HEK293 (cell line): ENCODE data around the gene ILF3.

Source experiments
- GLIS1 ChIP-seq: fragments of 450-650 bp; formaldehyde crosslinking; IDR thresholded peaks from 2 replicates; pipeline ENCODE4 v1.5.1; 2016; ENCODE audit warnings: missing biosample characterization, missing genetic modification characterization
- KLF10 ChIP-seq: fragments of 450-650 bp; IDR thresholded peaks from 2 replicates; pipeline ENCODE4 v1.5.1; 2018; ENCODE audit warnings: missing biosample characterization, mild to moderate bottlenecking, missing genetic modification characterization
- KLF9 ChIP-seq: fragments of 450-650 bp; formaldehyde crosslinking; IDR thresholded peaks from 2 replicates; pipeline ENCODE4 v1.5.1; 2016; ENCODE audit warnings: missing biosample characterization, missing genetic modification characterization, low read depth
- ZBTB17 ChIP-seq: fragments of 450-650 bp; formaldehyde crosslinking; IDR thresholded peaks from 2 replicates; pipeline ENCODE4 v1.5.1; 2016; ENCODE audit warnings: missing biosample characterization, missing genetic modification characterization
- ZNF138 ChIP-seq: fragments of 450-650 bp; formaldehyde crosslinking; IDR thresholded peaks from 2 replicates; pipeline ENCODE4 v1.5.1; 2016; ENCODE audit warnings: missing biosample characterization, missing genetic modification characterization, borderline replicate concordance
- ZNF23 ChIP-seq: fragments of 450-650 bp; formaldehyde crosslinking; IDR thresholded peaks from 2 replicates; pipeline ENCODE4 v1.5.1; 2016; ENCODE audit warnings: missing biosample characterization, missing genetic modification characterization, borderline replicate concordance
- ZNF292 ChIP-seq: fragments of 450-650 bp; formaldehyde crosslinking; IDR thresholded peaks from 2 replicates; pipeline ENCODE4 v1.5.1; 2016; ENCODE audit warnings: low read depth, missing biosample characterization, missing genetic modification characterization, borderline replicate concordance
- ZNF324 ChIP-seq: fragments of 450-650 bp; formaldehyde crosslinking; IDR thresholded peaks from 2 replicates; pipeline ENCODE4 v1.5.1; 2016; ENCODE audit warnings: missing biosample characterization, missing genetic modification characterization
- ZNF426 ChIP-seq: fragments of 450-650 bp; formaldehyde crosslinking; IDR thresholded peaks from 2 replicates; pipeline ENCODE4 v1.5.1; 2017; ENCODE audit warnings: missing biosample characterization, missing genetic modification characterization, mild to moderate bottlenecking, inconsistent platforms, moderate library complexity
- ZNF433 ChIP-seq: fragments of 450-650 bp; formaldehyde crosslinking; IDR thresholded peaks from 2 replicates; pipeline ENCODE4 v1.5.1; 2016; ENCODE audit warnings: missing biosample characterization, missing genetic modification characterization, low read depth
- ZNF549 ChIP-seq: fragments of 450-650 bp; IDR thresholded peaks from 2 replicates; pipeline ENCODE4 v1.5.1; 2018; ENCODE audit warnings: missing biosample characterization, missing genetic modification characterization, mild to moderate bottlenecking, inconsistent platforms, moderate library complexity
- ZNF560 ChIP-seq: fragments of 450-650 bp; formaldehyde crosslinking; IDR thresholded peaks from 2 replicates; pipeline ENCODE4 v1.5.1; 2017; ENCODE audit warnings: missing biosample characterization, missing genetic modification characterization, borderline replicate concordance
- ZNF596 ChIP-seq: fragments of 450-650 bp; IDR thresholded peaks from 2 replicates; pipeline ENCODE4 v1.5.0; 2018; ENCODE audit warnings: missing biosample characterization, mild to moderate bottlenecking, missing genetic modification characterization, moderate library complexity
- ZNF600 ChIP-seq: fragments of 450-650 bp; formaldehyde crosslinking; IDR thresholded peaks from 2 replicates; pipeline ENCODE4 v1.5.1; 2016; ENCODE audit warnings: missing biosample characterization, missing genetic modification characterization
- ZNF629 ChIP-seq: fragments of 450-650 bp; formaldehyde crosslinking; IDR thresholded peaks from 2 replicates; pipeline ENCODE4 v1.5.1; 2017; ENCODE audit warnings: missing biosample characterization, missing genetic modification characterization
- ZSCAN4 ChIP-seq: fragments of 450-650 bp; formaldehyde crosslinking; IDR thresholded peaks from 2 replicates; pipeline ENCODE4 v1.5.1; 2017; ENCODE audit warnings: missing biosample characterization, missing genetic modification characterization
- TF ChIP-seq, protein P1 (sequence below): fragments of 450-650 bp; formaldehyde crosslinking; conservative IDR thresholded peaks from 2 replicates; pipeline ENCODE4 v1.5.1; 2016; ENCODE audit warnings: low read depth, missing biosample characterization, missing genetic modification characterization
- TF ChIP-seq, protein P2 (sequence below): fragments of 450-650 bp; formaldehyde crosslinking; IDR thresholded peaks from 2 replicates; pipeline ENCODE4 v1.5.1; 2016; ENCODE audit warnings: missing biosample characterization, missing genetic modification characterization
- TF ChIP-seq, protein P3 (sequence below): fragments of 450-650 bp; formaldehyde crosslinking; IDR thresholded peaks from 2 replicates; pipeline ENCODE4 v1.5.1; 2016; ENCODE audit warnings: missing biosample characterization, missing genetic modification characterization, borderline replicate concordance
- TF ChIP-seq, protein P4 (sequence below): fragments of 450-650 bp; formaldehyde crosslinking; conservative IDR thresholded peaks from 2 replicates; pipeline ENCODE4 v1.5.1; 2016; ENCODE audit warnings: low read depth, missing biosample characterization, missing genetic modification characterization

Gene ILF3

GRCh38 chr19:10717356-10718204 lies 63.4 kb downstream of the ILF3 start, which contains the start of gene DNM2 (continued):
- TF ChIP-seq, protein P1, sequence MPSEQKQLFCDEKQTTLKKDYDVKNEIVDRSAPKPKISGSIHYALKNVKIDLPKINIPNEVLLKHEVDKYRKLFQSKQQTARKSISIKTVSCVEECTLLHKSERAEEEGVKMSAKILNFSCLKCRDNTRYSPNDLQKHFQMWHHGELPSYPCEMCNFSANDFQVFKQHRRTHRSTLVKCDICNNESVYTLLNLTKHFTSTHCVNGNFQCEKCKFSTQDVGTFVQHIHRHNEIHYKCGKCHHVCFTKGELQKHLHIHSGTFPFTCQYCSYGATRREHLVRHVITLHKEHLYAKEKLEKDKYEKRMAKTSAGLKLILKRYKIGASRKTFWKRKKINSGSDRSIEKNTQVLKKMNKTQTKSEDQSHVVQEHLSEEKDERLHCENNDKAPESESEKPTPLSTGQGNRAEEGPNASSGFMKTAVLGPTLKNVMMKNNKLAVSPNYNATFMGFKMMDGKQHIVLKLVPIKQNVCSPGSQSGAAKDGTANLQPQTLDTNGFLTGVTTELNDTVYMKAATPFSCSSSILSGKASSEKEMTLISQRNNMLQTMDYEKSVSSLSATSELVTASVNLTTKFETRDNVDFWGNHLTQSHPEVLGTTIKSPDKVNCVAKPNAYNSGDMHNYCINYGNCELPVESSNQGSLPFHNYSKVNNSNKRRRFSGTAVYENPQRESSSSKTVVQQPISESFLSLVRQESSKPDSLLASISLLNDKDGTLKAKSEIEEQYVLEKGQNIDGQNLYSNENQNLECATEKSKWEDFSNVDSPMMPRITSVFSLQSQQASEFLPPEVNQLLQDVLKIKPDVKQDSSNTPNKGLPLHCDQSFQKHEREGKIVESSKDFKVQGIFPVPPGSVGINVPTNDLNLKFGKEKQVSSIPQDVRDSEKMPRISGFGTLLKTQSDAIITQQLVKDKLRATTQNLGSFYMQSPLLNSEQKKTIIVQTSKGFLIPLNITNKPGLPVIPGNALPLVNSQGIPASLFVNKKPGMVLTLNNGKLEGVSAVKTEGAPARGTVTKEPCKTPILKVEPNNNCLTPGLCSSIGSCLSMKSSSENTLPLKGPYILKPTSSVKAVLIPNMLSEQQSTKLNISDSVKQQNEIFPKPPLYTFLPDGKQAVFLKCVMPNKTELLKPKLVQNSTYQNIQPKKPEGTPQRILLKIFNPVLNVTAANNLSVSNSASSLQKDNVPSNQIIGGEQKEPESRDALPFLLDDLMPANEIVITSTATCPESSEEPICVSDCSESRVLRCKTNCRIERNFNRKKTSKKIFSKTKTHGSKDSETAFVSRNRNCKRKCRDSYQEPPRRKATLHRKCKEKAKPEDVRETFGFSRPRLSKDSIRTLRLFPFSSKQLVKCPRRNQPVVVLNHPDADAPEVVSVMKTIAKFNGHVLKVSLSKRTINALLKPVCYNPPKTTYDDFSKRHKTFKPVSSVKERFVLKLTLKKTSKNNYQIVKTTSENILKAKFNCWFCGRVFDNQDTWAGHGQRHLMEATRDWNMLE (tag by site-specific recombination): no peak; the same call in 1 of the 2 replicates
- TF ChIP-seq ZNF426 (tag by site-specific recombination) (no peak), ZNF138 (tag by site-specific recombination) (no peak), KLF10 (tag by site-specific recombination) (no peak; the same call in 1 of the 2 replicates), ZNF596 (tag by site-specific recombination) (no peak), ZBTB17 (tag by site-specific recombination) (peak; percentile 95), ZNF629 (tag by site-specific recombination) (no peak), ZNF560 (tag by site-specific recombination) (no peak), ZNF433 (no peak), ZNF600 (tag by site-specific recombination) (no peak), ZNF292 (tag by site-specific recombination) (no peak), ZSCAN4 (tag by site-specific recombination) (no peak), GLIS1 (peak; percentile 79), ZNF549 (tag by site-specific recombination) (no peak), KLF9 (tag by site-specific recombination) (no peak; the same call in 1 of the 2 replicates), ZNF324 (tag by site-specific recombination) (no peak), ZNF23 (tag by site-specific recombination) (no peak)
- TF ChIP-seq, protein P2, sequence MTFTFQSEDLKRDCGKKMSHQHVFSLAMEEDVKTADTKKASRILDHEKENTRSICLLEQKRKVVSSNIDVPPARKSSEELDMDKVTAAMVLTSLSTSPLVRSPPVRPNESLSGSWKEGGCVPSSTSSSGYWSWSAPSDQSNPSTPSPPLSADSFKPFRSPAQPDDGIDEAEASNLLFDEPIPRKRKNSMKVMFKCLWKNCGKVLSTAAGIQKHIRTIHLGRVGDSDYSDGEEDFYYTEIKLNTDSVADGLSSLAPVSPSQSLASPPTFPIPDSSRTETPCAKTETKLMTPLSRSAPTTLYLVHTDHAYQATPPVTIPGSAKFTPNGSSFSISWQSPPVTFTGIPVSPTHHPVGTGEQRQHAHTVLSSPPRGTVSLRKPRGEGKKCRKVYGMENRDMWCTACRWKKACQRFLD (tag by site-specific recombination): no peak
- TF ChIP-seq, protein P3, sequence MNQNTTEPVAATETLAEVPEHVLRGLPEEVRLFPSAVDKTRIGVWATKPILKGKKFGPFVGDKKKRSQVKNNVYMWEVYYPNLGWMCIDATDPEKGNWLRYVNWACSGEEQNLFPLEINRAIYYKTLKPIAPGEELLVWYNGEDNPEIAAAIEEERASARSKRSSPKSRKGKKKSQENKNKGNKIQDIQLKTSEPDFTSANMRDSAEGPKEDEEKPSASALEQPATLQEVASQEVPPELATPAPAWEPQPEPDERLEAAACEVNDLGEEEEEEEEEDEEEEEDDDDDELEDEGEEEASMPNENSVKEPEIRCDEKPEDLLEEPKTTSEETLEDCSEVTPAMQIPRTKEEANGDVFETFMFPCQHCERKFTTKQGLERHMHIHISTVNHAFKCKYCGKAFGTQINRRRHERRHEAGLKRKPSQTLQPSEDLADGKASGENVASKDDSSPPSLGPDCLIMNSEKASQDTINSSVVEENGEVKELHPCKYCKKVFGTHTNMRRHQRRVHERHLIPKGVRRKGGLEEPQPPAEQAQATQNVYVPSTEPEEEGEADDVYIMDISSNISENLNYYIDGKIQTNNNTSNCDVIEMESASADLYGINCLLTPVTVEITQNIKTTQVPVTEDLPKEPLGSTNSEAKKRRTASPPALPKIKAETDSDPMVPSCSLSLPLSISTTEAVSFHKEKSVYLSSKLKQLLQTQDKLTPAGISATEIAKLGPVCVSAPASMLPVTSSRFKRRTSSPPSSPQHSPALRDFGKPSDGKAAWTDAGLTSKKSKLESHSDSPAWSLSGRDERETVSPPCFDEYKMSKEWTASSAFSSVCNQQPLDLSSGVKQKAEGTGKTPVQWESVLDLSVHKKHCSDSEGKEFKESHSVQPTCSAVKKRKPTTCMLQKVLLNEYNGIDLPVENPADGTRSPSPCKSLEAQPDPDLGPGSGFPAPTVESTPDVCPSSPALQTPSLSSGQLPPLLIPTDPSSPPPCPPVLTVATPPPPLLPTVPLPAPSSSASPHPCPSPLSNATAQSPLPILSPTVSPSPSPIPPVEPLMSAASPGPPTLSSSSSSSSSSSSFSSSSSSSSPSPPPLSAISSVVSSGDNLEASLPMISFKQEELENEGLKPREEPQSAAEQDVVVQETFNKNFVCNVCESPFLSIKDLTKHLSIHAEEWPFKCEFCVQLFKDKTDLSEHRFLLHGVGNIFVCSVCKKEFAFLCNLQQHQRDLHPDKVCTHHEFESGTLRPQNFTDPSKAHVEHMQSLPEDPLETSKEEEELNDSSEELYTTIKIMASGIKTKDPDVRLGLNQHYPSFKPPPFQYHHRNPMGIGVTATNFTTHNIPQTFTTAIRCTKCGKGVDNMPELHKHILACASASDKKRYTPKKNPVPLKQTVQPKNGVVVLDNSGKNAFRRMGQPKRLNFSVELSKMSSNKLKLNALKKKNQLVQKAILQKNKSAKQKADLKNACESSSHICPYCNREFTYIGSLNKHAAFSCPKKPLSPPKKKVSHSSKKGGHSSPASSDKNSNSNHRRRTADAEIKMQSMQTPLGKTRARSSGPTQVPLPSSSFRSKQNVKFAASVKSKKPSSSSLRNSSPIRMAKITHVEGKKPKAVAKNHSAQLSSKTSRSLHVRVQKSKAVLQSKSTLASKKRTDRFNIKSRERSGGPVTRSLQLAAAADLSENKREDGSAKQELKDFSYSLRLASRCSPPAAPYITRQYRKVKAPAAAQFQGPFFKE: no peak
- TF ChIP-seq, protein P4, sequence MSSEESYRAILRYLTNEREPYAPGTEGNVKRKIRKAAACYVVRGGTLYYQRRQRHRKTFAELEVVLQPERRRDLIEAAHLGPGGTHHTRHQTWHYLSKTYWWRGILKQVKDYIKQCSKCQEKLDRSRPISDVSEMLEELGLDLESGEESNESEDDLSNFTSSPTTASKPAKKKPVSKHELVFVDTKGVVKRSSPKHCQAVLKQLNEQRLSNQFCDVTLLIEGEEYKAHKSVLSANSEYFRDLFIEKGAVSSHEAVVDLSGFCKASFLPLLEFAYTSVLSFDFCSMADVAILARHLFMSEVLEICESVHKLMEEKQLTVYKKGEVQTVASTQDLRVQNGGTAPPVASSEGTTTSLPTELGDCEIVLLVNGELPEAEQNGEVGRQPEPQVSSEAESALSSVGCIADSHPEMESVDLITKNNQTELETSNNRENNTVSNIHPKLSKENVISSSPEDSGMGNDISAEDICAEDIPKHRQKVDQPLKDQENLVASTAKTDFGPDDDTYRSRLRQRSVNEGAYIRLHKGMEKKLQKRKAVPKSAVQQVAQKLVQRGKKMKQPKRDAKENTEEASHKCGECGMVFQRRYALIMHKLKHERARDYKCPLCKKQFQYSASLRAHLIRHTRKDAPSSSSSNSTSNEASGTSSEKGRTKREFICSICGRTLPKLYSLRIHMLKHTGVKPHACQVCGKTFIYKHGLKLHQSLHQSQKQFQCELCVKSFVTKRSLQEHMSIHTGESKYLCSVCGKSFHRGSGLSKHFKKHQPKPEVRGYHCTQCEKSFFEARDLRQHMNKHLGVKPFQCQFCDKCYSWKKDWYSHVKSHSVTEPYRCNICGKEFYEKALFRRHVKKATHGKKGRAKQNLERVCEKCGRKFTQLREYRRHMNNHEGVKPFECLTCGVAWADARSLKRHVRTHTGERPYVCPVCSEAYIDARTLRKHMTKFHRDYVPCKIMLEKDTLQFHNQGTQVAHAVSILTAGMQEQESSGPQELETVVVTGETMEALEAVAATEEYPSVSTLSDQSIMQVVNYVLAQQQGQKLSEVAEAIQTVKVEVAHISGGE (tag by site-specific recombination): no peak
